Measurements from ENCODE around the gene SYNE1. TPM values are rescaled to one million over a fixed set of nuclear protein-coding genes. Genes with fewer than 3 reads are reported as not detected.

Gene SYNE1
- total and polyA plus RNA-seq, 10 of the 15 experiments (the other 5 are each of a cell fraction or from before 2014, with no cell fraction given) = 2.3 to 28.7 (median 14.1) TPM

GRCh38 chr6:152509916-152510315 lies 127.2 kb downstream of the SYNE1 start:
- TF ChIP-seq EZH2 (IDR thresholded peaks at IDR 0.05; ENCODE audit: borderline replicate concordance, control insufficient read depth, low read depth, low read length) (no peak), HCFC1 (IDR thresholded peaks at IDR 0.05; ENCODE audit: low read length) (no peak), MYC (IDR thresholded peaks at IDR 0.05; ENCODE audit: insufficient read depth, insufficient read length, insufficient replicate concordance, low read length, severe bottlenecking) (no peak), FOXM1 (IDR thresholded peaks at IDR 0.05; ENCODE audit: low read depth, low read length) (no peak), KLF5 (IDR thresholded peaks at IDR 0.05; ENCODE audit: partially characterized antibody) (no peak), TCF3 (IDR thresholded peaks at IDR 0.05; ENCODE audit: borderline replicate concordance, insufficient read depth, low read depth, low read length) (no peak), MEF2B (IDR thresholded peaks at IDR 0.05; ENCODE audit: partially characterized antibody, poor library complexity, severe bottlenecking) (no peak), SMAD1 (IDR thresholded peaks at IDR 0.05; ENCODE audit: low read depth, partially characterized antibody) (no peak), TAF1 (IDR thresholded peaks at IDR 0.05; ENCODE audit: borderline replicate concordance, low read depth, low read length) (no peak), MXI1 (IDR thresholded peaks at IDR 0.05; ENCODE audit: low read depth, low read length) (no peak), BRCA1 (IDR thresholded peaks at IDR 0.05; ENCODE audit: low read depth, low read length) (no peak), ZZZ3 (IDR thresholded peaks at IDR 0.05; ENCODE audit: control insufficient read depth, insufficient read length, low read depth) (no peak), CEBPB (IDR thresholded peaks at IDR 0.05; ENCODE audit: borderline replicate concordance in 1 of 2, low read depth in 2 of 2, low read length in 2 of 2) (no peak), CUX1 (IDR thresholded peaks at IDR 0.05; ENCODE audit: insufficient replicate concordance, low read depth, low read length) (no peak)
- CTCF ChIA-PET = no interaction called here
- 65% methylated on average over 5 of the region's 5 CpGs for WGBS (ENCODE audit: insufficient coverage, insufficient replicate concordance, low lambda C conversion rate, missing lambda C conversion rate)

More at GRCh38 chr6:152509916-152510315, 127.2 kb downstream of the SYNE1 start:
- Histone ChIP-seq H3K27ac (ENCODE audit: control insufficient read depth, insufficient read depth) (no peak overlapping the region), H3K36me3 (ENCODE audit: control insufficient read depth in 2 of 2, insufficient read depth in 2 of 2, low read length in 1 of 2) (no peaks in the 10 kb centered on the region), H3K9me3 (replicated peaks; ENCODE audit: control insufficient read depth, insufficient read depth, low read length) (no peaks in the 10 kb centered on the region), H2AFZ (ENCODE audit: control insufficient read depth, low read depth, low read length) (no peak overlapping the region), H4K20me1 (ENCODE audit: control insufficient read depth, insufficient read depth) (no peaks in the 10 kb centered on the region), H3K4me2 (ENCODE audit: control insufficient read depth, insufficient read depth) (no peak overlapping the region), H3K4me3 (no peak overlapping the region), H3K79me2 (ENCODE audit: control insufficient read depth, insufficient read depth, low read length) (no peaks in the 10 kb centered on the region), H3K4me1 (ENCODE audit: control insufficient read depth, insufficient read depth, low read length) (no peaks in the 10 kb centered on the region), H3K27me3 (replicated peaks in 1 of 2; ENCODE audit: control insufficient read depth in 2 of 2, insufficient read depth in 2 of 2, low read length in 1 of 2) (no peaks in the 10 kb centered on the region), H3K9ac (ENCODE audit: control insufficient read depth, insufficient read depth, low read length) (no peak overlapping the region)
- intact Hi-C loops (cut with micrococcal nuclease; ENCODE audit: unreplicated experiment) (loop anchor here (5.0 kb wide), 1 partner anchor 317 kb away; no protein-coding TSS in a partner anchor), in situ Hi-C loops (cut with MboI) (no loop called here)
- ChIA-PET SMC1A (ENCODE audit: uncharacterized antibody, unreplicated experiment) (no interaction called here), RAD21 (ENCODE audit: unreplicated experiment) (no interaction called here), POLR2A (no interaction called here)
- FAIRE-seq = no peak
- BruUV-seq (replicated peaks) = no TSS peak
- no peak for ATAC-seq
- DNase-seq (ENCODE audit: low read depth, low spot score) = no peak
